ENCODE results near the gene RNF44.

RNF44 gene

GRCh38 chr5:176535664-176536131, 1.5 kb downstream of the RNF44 start:
- DNase-seq (ENCODE audit: low spot score) = no peak

GRCh38 chr5:176535101-176535663, 2.0 kb downstream of the RNF44 start:
- no peak for DNase-seq (ENCODE audit: low spot score)

- no peak for DNase-seq (ENCODE audit: low spot score)
Measured at GRCh38 chr5:176534640-176535039, 2.6 kb downstream of the RNF44 start.

DNA sequence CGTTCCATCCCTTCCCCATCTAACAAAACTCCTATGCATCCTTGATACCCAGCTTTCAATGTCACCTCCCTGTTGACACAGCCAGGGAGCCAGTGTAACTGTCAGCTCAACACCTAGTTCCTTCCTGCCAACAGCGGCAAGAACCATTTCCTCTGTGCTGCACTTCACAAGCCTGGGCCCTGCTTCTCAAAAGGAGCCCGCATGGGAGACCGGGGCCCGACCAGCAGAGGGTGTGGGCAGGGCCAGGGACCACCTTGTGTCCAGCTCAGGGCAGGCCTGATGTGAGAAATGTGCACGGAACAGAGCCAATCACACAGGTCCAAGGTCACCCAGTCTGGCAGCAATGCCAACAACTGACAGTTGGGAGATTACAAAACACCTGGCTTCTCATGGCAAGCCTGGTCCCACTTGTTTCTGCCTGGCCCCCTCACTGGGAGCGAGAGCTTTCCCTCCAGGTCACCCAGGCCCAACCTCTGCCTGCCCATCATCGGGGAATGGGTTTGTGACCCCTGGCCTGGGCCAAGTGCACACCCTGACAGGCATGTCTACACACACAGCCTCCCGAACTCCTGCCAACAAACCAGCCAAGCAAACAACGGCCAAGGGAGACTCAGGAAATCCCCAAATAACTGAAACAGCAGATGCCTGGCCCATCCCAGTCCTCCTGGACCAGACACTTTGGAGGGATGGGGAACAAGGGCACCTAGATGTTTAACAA, 3.1 kb downstream of the RNF44 start:
- no peak for DNase-seq (ENCODE audit: low spot score)

DNA sequence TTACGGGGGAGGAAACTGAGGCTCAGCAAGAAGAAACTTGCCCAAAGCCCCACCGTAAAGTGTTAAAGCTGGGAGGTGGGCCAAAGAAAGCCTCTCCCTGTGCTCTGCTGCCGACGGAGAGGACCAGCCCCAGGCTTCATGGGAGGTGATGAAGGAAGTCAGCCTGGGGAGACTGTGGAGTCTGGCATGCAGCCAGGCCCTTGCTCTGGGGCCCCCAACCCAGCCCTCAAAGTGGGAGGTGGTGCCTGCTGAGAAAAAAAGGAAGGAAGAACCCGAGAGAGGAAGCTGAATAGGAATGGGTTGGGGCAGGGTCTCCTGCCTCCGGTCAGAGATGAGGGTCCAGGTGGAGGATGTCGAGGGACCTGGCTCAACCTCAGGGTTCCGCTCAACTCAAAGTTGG, 3.8 kb downstream of the RNF44 start:
- DNase-seq (ENCODE audit: low spot score) = no peak

DNA sequence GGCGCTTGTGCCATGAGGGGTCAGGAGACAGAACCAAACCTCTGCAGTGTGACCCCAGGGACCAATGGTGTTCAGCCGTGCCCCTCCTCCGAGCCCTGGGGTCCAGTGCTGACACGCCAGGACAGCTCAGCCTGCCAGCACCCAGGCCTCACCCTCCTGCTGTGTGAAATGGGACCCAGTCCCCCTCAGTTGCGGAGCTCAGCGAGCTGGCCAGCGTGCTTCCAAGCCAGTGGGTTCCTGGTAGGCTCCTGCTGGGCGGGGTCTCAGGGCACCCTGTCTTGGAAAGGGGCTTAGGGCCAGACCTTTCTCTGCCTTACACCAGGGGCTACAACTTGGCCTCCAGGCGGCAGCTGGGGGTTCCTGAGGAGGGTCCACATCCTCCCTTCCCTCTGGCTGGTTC, 4.4 kb downstream of the RNF44 start:
- DNase-seq (ENCODE audit: low spot score) = no peak

DNA sequence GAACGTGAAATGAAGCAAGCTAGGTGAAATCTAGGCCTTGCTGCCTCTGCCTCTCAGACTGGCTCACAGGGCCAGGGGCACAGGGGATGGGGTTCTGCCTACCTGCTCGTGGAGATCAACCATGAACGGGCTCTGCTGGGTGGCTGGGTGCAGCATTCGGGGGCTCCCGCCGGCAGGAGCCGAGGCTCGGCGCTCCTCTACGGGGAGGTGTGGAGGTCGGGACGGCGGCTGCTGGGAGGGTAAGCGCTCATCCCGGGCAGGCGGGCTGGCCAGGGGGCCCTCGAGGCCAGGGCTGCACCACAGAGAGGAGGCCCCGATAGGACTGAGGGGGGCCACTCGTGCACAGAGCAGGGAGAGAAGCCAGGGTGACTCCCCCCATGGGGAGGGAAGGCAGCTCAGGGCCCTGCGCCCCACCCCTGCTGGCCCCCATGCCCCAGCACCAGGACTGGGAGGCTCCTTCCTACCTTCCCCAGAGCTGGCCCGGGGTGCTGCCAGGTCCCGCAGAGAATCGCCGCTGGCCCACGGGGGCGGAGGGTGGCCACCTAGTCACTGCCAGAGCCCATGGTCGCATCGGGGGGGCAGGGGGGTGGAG, 5.2 kb downstream of the RNF44 start:
- no peak for DNase-seq (ENCODE audit: low spot score)

DNA sequence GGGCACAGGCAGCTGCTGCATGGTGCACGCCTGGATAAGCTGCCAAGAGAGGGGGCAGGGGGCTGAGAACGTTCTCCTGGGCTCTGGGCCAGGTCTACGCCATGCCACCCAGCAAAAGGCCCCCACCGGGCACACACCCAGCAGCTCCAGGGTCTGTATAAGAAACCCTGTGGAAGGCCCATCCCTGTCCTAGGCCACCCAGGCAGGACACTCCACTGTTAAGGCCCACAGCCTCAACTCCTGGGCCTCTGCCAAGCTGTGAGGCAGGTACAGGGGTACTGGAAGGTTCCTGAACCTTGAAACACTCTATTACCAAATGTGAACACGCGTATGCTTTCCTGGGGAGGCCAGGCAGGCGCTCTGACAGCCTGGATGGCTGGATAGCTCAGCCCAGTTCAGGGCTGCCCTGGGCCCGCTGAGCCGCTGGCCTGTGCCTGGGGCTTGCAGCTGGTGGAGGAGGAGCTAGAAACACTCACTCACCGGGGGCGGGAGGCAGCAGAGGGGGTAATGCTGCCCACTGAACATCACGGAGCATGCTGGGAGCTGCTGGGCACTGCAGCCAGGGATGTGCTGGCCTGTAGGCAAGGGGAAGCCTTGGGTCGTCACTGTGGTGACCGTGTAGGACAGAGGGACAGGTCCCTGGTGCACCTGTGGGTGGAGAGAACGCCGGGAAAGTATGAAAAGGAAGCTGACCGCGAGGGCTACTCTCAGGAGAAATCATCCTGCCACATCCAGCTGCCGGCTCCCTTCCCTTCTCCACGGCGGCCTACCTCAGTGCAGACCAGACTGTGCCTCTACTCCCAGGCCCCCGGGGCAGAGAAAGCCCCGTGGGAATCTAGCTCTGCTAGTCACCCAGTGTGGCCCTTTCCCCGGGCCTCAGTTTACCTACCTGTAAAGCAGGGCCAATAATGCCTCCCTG, 6.0 kb downstream of the RNF44 start:
- no peak for DNase-seq (ENCODE audit: low spot score)

DNA sequence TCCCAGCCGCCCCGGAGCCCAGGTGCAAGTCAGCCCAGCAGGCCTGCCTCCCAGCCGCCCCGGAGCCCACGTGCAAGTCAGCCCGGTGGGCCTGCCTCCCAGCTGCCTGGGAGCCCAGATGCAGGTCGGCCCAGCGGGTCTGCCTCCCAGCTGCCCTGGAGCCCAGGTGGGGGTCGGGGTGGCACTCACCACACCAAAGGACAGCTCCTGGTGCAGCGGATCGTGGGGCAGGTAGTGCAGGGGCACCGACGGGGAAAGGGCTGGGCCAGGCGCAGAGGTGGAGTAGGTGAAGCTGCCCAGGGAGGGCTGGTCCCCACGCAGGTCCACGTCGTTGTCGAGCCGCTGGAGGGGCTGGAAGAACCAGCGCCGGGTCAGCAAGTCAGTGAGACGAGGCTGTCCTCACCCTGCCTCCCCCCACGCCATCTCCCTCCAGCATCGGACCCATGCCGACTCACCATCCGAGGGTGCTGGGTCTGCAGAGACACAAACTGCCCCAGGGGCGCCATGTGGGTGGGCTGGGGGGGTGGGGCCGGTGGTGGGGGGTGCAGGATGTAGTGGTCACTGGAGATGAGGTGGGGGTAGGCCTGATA, 6.7 kb downstream of the RNF44 start:
- no peak for DNase-seq (ENCODE audit: low spot score)

DNA sequence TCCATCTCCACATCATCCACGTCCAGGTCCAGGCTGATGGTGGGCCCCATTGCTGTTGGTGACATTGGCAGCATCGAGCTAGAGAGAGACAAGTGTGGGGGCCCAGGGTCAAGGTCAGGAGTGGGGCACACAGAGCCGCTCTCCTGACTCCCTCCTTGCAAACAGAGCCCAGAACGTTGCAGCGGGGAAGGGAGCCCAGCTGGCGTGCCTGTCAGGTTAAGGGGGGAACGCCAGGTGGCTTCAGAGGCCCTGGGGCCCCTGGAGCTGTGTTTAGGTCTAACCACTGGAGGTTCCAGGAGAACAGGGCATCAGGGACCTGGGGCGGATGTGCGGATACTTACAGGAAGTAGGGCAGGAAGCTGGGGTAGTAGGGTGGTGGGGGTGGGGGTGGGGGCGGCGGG, 7.5 kb downstream of the RNF44 start:
- DNase-seq (ENCODE audit: low spot score) = no peak

DNA sequence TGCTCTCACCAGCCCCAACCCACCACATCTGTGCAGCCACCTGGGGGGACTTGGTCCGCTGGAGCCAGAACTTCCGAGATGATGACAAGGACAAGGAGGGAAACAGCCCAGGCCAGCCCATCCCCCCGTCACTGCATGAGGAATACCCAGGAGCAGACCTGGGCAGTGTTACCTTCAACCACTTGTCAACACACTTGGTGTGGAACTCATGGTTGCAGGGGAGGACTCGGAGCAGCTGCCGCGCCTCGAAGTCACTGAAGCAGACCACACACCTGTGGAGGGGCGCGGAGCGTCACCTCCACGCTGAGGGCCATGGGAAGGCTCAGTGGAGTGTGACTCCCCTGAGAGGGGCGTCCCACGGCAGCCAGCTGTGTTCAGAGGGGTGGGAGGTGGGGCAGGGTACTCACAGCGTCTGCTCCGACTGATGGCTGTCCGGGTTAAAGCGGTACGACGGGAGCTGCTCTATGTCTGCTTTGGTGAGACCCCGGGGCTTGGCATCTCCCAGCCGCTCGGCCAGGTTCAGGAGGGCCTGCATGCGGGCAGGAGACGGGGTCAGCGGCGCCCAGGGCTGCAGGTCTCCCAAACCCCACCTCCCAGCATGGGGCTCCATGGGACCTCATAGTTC, 8.0 kb downstream of the RNF44 start:
- no peak for DNase-seq (ENCODE audit: low spot score)

DNA sequence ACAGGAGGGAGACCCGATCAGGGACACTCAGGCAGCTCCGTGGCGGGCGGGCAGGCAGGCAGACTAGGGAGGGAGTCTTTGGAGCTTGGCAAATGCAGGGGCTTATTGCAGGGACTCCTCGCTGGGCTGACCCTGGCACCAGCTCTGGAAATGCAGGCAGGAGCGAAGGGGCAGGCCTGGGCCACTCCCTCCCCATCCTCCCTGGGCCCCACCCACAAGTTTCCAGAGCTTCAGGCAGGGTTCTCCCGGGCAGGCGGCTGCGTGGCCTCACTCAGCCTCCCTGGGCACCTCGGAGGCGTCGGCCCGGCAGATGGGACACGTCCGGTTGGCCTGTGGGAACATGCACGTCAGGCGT, 8.5 kb downstream of the RNF44 start:
- DNase-seq (ENCODE audit: low spot score) = no peak

DNA sequence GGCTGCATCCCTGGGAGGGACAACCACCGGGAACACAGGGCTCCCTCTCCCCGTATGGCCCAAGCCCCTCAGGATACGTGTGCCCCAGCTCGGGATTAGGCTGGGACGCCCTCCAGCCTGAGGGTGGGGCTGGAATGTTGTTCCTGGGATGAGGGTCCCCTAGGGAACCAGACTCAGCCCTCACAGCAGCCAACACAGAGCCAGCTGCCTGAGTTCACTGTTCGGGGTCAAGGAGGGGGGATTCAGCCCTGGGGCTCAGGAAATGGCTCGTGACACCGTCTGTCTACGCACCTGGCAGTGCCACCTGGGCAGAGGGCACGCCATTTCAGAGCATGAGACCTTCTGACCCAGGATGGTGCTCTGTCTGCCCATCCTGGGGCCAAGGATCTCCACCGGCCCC, 8.9 kb downstream of the RNF44 start:
- DNase-seq (ENCODE audit: low spot score) = no peak

DNA sequence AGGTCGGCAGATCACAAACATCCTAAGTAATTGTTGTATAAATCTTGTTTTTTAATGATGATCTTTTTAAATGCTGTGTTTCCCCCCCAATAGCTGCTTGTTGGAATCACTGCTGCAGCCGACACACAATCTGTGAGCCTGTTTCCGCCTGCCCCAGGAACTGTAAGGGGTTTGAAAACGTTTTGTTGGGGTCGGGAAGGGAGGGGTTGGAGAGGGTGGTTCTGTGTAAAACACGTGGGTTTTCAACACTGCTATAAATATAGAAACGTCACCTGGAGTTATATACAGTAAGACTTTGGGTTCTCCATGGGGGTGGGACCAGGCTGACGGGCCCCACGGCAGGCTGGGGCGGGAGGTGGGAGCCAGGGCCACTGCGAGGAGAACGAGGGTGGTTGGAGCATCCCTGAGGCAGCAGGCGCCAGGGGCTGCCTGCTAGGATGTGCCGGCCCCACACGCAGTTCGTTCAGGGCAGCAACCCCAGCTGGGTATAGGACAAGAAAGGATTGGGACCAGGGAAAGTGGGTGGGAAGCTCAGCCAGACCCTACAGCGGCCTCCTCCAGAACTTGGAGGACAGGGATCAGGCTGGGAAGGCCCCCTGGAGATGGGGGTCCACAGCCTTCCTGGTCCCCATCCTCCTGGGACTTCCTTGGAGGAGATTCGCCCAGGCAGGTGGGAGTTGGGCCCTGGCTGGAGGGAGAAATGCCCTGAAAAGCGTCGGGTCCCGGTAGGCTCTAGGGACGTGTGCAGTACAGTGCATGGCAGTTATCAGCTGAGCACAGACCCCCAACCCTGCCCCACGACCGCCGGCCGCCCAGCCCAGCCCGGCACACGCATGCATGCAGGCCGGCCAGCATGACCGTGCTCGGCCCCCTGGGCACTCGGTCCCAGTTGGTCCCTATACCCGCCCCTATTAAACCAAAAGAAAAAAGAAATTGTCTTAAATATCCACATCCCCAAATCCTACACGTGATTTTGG, 9.7 kb downstream of the RNF44 start:
- no peak for DNase-seq (ENCODE audit: low spot score)

DNA sequence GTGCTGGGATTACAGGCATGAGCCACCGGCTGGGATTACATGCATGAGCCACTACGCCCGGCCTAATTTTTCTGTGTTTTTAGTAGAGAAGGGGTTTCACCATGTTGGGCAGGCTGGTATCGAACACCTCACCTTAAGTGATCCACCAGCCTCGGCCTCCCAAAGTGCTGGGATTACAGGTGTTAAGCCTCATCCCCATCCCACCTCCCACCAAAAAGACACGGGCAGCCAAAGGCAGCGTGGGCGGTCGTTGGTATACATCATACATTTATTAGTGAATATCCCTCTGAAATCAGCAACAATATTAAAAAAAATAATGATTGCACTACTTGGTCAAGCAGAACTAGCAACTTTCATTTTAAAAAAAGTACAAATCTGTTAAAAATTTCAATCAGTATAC, 10.7 kb downstream of the RNF44 start:
- DNase-seq (ENCODE audit: low spot score) = no peak

- DNase-seq (ENCODE audit: low spot score) = no peak
Measured at GRCh38 chr5:176525677-176526076, 11.5 kb downstream of the RNF44 start.

DNA sequence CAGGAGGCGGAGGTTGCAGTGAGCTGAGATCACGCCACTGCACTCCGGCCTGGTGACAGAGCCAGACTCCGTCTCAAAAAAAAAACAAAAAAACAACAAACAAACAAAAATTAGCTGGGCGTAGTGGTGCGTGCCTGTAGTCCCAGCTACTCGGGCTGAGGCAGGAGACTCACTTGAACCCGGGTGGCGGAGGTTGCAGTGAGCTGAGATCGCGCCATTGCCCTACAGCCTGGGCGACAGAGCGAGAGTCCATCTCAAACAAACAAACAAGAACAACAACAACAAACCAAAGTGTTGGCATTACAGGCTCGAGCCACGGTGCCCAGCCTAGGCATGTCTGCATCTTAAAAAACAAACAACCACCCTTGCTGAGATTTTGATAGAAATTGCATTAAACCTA, 12.2 kb downstream of the RNF44 start:
- DNase-seq (ENCODE audit: low spot score) = no peak

DNA sequence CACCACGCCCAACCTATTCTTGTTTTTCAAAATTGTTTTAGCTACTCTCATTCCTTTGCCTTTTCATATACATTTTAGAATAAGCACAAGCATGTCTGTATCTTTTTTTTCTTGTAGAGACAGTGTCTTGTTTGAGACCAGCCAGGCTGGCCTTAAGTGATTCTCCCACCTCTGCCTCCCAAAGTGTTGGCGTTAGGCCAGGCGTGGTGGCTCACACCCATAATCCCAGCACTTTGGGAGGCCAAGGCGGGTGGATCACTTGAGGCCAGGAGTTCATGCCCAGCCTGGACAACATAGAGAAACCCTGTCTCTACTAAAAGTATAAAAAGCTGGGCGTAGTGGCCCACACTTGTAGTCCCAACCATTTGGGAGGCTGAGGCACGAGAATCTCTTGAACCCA, 13.1 kb downstream of the RNF44 start:
- DNase-seq (ENCODE audit: low spot score) = no peak

DNA sequence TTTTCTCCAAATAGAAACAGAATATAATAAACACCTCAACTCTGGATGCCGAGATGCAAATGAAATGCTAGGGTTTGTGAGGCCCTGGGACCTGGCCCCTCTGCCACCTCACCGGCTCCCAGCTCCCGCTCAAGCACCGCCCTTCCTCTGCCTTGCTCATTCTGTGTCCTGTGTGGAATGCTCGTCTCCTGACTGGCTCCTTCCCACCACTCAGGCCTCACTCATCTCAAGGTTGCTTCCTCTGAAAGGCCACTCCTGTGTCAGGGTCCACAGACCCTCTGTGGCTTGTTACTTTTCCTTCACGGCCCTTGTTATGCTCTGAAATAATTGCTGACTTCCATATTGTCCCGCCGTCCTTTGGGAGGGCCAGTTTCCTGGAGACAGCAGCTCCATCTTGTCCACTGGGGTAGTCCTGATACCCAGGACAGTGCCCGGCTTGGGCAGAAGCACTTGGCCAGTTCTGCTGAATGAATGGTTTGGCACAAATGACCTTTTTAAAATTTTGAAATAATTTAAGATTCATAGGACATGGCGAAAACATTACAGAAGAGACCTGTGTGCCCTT, 15.4 kb downstream of the RNF44 start:
- no peak for DNase-seq (ENCODE audit: low spot score)

GRCh38 chr5:176521286-176521685, 15.9 kb downstream of the RNF44 start:
- DNase-seq (ENCODE audit: low spot score) = no peak
